HepG2 (cell line): ENCODE results near the gene DHRS1. TPM values are rescaled to one million over a fixed set of nuclear protein-coding genes. Genes with fewer than 3 reads are reported as not detected.
A peak's percentile ranks its signal among the peaks of the same experiment; 100 is the strongest.

ENCODE experiments used
- BCL6 ChIP-seq: IDR thresholded peaks from 2 replicates; pipeline ENCODE4 v1.6.1; 2016; ENCODE audit warnings: missing genetic modification reagents, missing compliant biosample characterization
- EED ChIP-seq: sonication (generic); formaldehyde crosslinking; IDR thresholded peaks from 2 replicates; pipeline ENCODE4 v1.5.0; 2020; ENCODE audit warnings: mild to moderate bottlenecking, missing genetic modification reagents
- FLYWCH1 ChIP-seq: sonication (generic); formaldehyde crosslinking; IDR thresholded peaks from 2 replicates; pipeline ENCODE4 v1.8.1; 2023; ENCODE audit warnings: mild to moderate bottlenecking, missing genetic modification reagents
- JDP2 ChIP-seq: sonication (generic); formaldehyde crosslinking; IDR thresholded peaks from 2 replicates; pipeline ENCODE4 v1.8.1; 2022; ENCODE audit warnings: missing genetic modification reagents, borderline replicate concordance
- MAZ ChIP-seq, 2 experiments: sonication (generic) in 1 of 2; formaldehyde crosslinking in 1 of 2; IDR thresholded peaks; 2 replicates each; pipeline versions ENCODE4 v1.5.0 to v1.6.1; 2012 to 2020; ENCODE audit warnings: low read depth in 2 of 2, mild to moderate bottlenecking in 2 of 2, borderline replicate concordance in 1 of 2, improper control_type of control experiment in 1 of 2, low read length in 1 of 2, missing genetic modification reagents in 1 of 2, moderate library complexity in 1 of 2
- MEIS2 ChIP-seq: sonication (generic); formaldehyde crosslinking; IDR thresholded peaks from 2 replicates; pipeline ENCODE4 v1.9.0; 2021; ENCODE audit warnings: mild to moderate bottlenecking, missing genetic modification reagents
- NFE2L1 ChIP-seq: sonication (generic); formaldehyde crosslinking; IDR thresholded peaks from 2 replicates; pipeline ENCODE4 v1.4.0; 2020; ENCODE audit warnings: missing genetic modification reagents, mild to moderate bottlenecking, borderline replicate concordance
- NR2C2 ChIP-seq: sonication (generic); formaldehyde crosslinking; IDR thresholded peaks from 2 replicates; pipeline ENCODE4 v1.4.0; 2020; ENCODE audit warnings: missing genetic modification reagents, mild to moderate bottlenecking, moderate library complexity, borderline replicate concordance
- PRMT3 ChIP-seq: sonication (generic); formaldehyde crosslinking; IDR thresholded peaks from 2 replicates; pipeline ENCODE4 v1.8.1; 2022; ENCODE audit warnings: low read depth, mild to moderate bottlenecking, moderate library complexity, missing genetic modification reagents, borderline replicate concordance
- ZNF567 ChIP-seq: sonication (generic); formaldehyde crosslinking; IDR thresholded peaks from 2 replicates; pipeline ENCODE4 v1.8.1; 2023; ENCODE audit warnings: mild to moderate bottlenecking, missing genetic modification reagents, borderline replicate concordance
- ZNF678 ChIP-seq: sonication (generic); formaldehyde crosslinking; IDR thresholded peaks from 2 replicates; pipeline ENCODE4 v1.4.0; 2020; ENCODE audit warnings: mild to moderate bottlenecking, missing genetic modification reagents
- ZNF7 ChIP-seq: IDR thresholded peaks from 2 replicates; pipeline ENCODE4 v1.6.1; 2016; ENCODE audit warnings: missing biosample characterization, missing genetic modification reagents
- ZNF816 ChIP-seq: sonication (generic); formaldehyde crosslinking; IDR thresholded peaks from 2 replicates; pipeline ENCODE4 v1.8.0; 2022; ENCODE audit warnings: missing genetic modification reagents, mild to moderate bottlenecking, borderline replicate concordance
- polyA plus RNA-seq, 8 experiments: library from polyadenylated mRNA; depleted of rRNA in 3 of 8; stranded (reverse) in 7 of 8; unstranded in 1 of 8; fragments of >200 nt; fragmentation: Illumina TruSeq in 4 of 8; extraction: Trizol in 4 of 8; gene quantifications; 2 replicates each; pipeline versions ENCODE4 v1.2.1 to v1.2.3, GENCODE V29; 2011 to 2016; ENCODE audit warnings: low read depth in 4 of 8, missing spikeins in 1 of 8, mixed read lengths in 1 of 8; ENCODE audit not compliant: insufficient read depth in 1 of 8
- total RNA-seq, 5 experiments: library from RNA; depleted of rRNA; stranded (reverse); fragments of >200 nt; fragmentation: Illumina TruSeq; extraction: Trizol; gene quantifications; 2 replicates each; pipeline ENCODE4 v1.2.3, GENCODE V29; 2016; ENCODE audit warnings: low read depth in 1 of 5
- TF ChIP-seq, protein P1 (sequence below): IDR thresholded peaks from 2 replicates; pipeline ENCODE4 v1.6.1; 2012; ENCODE audit warnings: low read depth, low read length, improper control_type of control experiment
- TF ChIP-seq, protein P2 (sequence below), 2 experiments: sonication (generic) in 1 of 2; formaldehyde crosslinking in 1 of 2; IDR thresholded peaks; 2 replicates each; pipeline versions ENCODE4 v1.4.0 to v1.6.1; 2018 to 2020; ENCODE audit warnings: missing genetic modification reagents in 2 of 2, borderline replicate concordance in 1 of 2, low read depth in 1 of 2, mild to moderate bottlenecking in 1 of 2, missing biosample characterization in 1 of 2
- TF ChIP-seq, protein P3 (sequence below): sonication (generic); formaldehyde crosslinking; IDR thresholded peaks from 2 replicates; pipeline ENCODE4 v1.4.0; 2020; ENCODE audit warnings: mild to moderate bottlenecking, missing genetic modification reagents
- TF ChIP-seq, protein P4 (sequence below): sonication (generic); formaldehyde crosslinking; IDR thresholded peaks from 2 replicates; pipeline ENCODE4 v1.5.1; 2020; ENCODE audit warnings: missing genetic modification reagents, mild to moderate bottlenecking, borderline replicate concordance
- TF ChIP-seq, protein P5 (sequence below): sonication (generic); formaldehyde crosslinking; IDR thresholded peaks from 2 replicates; pipeline ENCODE4 v1.4.0; 2020; ENCODE audit warnings: missing genetic modification reagents; ENCODE audit errors: not compliant biosample characterization

DHRS1 gene
- total and polyA plus RNA-seq, 2 of the 13 experiments (the other 11 are each of a cell fraction or from before 2014, with no cell fraction given) = 49.8 to 60.8 TPM

DNA sequence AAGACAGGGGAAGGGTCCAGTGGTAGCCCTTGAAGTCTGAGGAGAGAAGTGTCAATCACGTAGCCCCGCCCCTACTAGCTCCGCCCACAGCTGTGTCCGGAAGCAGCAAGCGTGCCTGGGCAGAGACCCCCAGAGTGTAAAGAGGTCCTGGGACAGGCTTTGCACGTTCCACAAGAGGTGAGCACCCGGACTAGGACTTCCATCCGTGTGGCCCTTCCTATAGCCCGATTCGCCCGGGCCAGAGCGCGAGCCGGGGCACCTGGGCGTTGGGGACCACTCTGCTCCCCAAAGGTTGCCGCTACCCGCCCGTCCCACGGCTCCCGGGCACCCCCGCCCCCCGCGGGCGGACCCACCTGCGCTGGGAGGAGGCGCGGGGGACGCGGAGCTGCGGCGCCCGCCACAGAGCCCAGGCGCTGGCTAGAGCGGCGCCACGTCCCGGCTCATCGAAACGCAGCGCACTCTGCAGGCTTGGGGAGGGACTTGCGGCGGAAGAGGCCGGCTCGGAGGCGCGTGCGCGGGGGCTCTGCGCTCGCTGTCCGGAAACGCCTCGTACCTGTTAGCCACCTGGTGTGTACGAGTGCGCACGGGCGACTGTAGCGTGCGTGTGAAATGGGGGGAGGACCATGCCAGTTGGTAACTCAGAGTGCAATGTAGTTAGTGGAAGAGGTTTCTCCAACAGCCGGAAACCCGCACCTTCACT is 28.3 kb downstream of the DHRS1 start, which contains the start of gene RABGGTA (continued):
- TF ChIP-seq JDP2 (CRISPR knock-in tag) (peak; percentile 75), ZNF567 (CRISPR knock-in tag) (peak; percentile 99), MEIS2 (CRISPR knock-in tag) (peak; percentile 99), NFE2L1 (CRISPR knock-in tag) (no peak), NR2C2 (peak; percentile 94), BCL6 (CRISPR knock-in tag) (peak; percentile 86), MAZ (IDR thresholded peaks at IDR 0.05; ENCODE audit: borderline replicate concordance, low read depth, low read length) (peak; percentile 97), MAZ (CRISPR knock-in tag; IDR thresholded peaks at IDR 0.05; ENCODE audit: low read depth) (peak; percentile 100), FLYWCH1 (CRISPR knock-in tag) (peak; percentile 97), ZNF816 (peak; percentile 7; the same call in 1 of the 2 replicates), ZNF7 (CRISPR knock-in tag) (0 out of 2 replicates have a peak, but pooled peaks have one; percentile 29), EED (CRISPR knock-in tag) (peak; percentile 99), PRMT3 (CRISPR knock-in tag) (peak; percentile 82; the same call in 1 of the 2 replicates), ZNF678 (CRISPR knock-in tag) (peak; percentile 94; the same call in 1 of the 2 replicates)
- TF ChIP-seq, protein P1, sequence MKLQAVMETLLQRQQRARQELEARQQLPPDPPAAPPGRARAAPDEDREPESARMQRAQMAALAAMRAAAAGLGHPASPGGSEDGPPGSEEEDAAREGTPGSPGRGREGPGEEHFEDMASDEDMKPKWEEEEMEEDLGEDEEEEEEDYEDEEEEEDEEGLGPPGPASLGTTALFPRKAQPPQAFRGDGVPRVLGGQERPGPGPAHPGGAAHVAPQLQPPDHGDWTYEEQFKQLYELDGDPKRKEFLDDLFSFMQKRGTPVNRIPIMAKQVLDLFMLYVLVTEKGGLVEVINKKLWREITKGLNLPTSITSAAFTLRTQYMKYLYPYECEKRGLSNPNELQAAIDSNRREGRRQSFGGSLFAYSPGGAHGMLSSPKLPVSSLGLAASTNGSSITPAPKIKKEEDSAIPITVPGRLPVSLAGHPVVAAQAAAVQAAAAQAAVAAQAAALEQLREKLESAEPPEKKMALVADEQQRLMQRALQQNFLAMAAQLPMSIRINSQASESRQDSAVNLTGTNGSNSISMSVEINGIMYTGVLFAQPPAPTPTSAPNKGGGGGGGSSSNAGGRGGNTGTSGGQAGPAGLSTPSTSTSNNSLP = peak; percentile 72
- TF ChIP-seq, protein P2, sequence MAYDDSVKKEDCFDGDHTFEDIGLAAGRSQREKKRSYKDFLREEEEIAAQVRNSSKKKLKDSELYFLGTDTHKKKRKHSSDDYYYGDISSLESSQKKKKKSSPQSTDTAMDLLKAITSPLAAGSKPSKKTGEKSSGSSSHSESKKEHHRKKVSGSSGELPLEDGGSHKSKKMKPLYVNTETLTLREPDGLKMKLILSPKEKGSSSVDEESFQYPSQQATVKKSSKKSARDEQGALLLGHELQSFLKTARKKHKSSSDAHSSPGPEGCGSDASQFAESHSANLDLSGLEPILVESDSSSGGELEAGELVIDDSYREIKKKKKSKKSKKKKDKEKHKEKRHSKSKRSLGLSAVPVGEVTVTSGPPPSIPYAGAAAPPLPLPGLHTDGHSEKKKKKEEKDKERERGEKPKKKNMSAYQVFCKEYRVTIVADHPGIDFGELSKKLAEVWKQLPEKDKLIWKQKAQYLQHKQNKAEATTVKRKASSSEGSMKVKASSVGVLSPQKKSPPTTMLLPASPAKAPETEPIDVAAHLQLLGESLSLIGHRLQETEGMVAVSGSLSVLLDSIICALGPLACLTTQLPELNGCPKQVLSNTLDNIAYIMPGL (CRISPR knock-in tag; IDR thresholded peaks at IDR 0.05; ENCODE audit: borderline replicate concordance in 1 of 2, low read depth in 1 of 2) = peak; percentile 100
- TF ChIP-seq, protein P3, sequence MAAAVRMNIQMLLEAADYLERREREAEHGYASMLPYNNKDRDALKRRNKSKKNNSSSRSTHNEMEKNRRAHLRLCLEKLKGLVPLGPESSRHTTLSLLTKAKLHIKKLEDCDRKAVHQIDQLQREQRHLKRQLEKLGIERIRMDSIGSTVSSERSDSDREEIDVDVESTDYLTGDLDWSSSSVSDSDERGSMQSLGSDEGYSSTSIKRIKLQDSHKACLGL (CRISPR knock-in tag) = peak; percentile 100
- TF ChIP-seq, protein P4, sequence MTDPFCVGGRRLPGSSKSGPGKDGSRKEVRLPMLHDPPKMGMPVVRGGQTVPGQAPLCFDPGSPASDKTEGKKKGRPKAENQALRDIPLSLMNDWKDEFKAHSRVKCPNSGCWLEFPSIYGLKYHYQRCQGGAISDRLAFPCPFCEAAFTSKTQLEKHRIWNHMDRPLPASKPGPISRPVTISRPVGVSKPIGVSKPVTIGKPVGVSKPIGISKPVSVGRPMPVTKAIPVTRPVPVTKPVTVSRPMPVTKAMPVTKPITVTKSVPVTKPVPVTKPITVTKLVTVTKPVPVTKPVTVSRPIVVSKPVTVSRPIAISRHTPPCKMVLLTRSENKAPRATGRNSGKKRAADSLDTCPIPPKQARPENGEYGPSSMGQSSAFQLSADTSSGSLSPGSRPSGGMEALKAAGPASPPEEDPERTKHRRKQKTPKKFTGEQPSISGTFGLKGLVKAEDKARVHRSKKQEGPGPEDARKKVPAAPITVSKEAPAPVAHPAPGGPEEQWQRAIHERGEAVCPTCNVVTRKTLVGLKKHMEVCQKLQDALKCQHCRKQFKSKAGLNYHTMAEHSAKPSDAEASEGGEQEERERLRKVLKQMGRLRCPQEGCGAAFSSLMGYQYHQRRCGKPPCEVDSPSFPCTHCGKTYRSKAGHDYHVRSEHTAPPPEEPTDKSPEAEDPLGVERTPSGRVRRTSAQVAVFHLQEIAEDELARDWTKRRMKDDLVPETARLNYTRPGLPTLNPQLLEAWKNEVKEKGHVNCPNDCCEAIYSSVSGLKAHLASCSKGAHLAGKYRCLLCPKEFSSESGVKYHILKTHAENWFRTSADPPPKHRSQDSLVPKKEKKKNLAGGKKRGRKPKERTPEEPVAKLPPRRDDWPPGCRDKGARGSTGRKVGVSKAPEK (CRISPR knock-in tag) = peak; percentile 99
- TF ChIP-seq, protein P5, sequence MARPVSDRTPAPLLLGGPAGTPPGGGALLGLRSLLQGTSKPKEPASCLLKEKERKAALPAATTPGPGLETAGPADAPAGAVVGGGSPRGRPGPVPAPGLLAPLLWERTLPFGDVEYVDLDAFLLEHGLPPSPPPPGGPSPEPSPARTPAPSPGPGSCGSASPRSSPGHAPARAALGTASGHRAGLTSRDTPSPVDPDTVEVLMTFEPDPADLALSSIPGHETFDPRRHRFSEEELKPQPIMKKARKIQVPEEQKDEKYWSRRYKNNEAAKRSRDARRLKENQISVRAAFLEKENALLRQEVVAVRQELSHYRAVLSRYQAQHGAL = peak; percentile 99
